HG03196 (cell line): ENCODE data around the gene DNAJB12.
"Not testable (repeated sequence)": the region's sequence is repeated elsewhere in the genome, so short reads cannot be mapped to it uniquely, and the experiment has no call there.

Source experiments
- ATAC-seq: cut with Tn5 transposase; IDR thresholded peaks from one replicate; pipeline ENCODE4 v1.9.1; 2021; ENCODE audit not compliant: unreplicated experiment

The DNAJB12 gene

DNA sequence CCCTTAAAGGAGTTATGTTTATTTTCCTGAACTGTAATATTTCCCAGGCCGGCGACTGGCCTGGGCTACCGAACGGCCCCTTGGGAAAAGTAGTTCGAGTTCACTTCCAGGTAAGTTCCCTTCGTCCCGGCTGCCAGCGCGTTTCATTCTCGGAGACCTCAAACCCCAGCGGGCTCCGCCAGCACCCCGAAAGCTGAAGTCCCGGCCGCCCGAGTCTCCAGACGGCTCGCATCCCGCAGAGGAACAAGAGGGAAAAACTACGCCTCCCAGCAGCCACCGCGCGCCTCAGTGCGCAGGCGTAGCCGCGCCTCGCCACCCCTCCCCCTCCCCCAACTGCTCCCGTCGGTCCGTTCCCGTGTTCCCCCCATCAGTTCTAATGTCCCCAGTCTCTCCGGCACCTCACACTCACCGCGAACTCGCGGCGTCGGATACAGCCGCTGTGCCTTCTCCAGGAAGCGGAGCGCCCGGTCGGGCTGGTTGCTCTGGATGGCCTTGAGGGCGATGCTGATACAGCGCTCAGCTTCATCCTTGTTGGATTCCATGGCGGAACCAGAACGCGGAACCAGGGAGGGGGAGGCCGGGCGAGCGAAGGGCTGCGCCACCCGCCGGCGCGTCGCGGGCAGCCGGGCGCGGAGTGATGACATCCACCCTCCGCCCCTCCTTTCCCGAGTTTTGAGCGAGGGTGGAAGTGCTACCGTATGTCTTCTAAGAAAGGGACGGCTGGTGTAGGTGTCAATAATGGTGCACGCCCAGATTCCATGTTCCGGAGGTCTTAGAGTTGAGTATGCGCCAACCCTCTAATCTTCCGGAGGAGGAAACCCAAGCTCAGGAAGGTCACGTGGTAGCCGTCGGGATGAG lies at the start of gene DNAJB12:
DNAJB12 (minus strand) TSS at position 564 of the 858 bp plus-strand sequence; CDS start at position 542, 22 bp downstream.
- peak; percentile 77 for ATAC-seq

GRCh38 chr10:72395581-72395980 lies 40.9 kb upstream of the DNAJB12 start:
- not testable (repeated sequence) for ATAC-seq

- ATAC-seq: no peak
Observed at GRCh38 chr10:72392571-72392970, 37.9 kb upstream of the DNAJB12 start.

DNA sequence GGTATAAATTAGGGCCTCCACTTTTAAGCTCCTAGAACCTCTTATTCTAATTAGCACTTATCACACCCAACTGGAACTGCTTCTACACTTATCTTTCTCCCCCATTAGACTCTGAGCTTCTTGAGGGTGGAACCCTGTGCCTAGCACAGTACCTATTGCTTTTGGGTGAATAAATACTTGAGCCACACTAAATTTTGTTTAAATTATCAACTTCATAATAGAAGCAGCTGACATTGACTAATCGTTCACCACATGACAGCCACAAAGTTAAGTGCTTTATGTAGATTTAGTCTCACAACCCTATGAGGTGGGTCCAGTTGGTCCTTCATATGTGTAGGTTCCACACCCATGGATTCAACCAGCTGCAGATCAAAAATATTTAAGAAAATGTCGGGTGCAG lies 36.0 kb upstream of the DNAJB12 start:
- ATAC-seq: no peak

DNA sequence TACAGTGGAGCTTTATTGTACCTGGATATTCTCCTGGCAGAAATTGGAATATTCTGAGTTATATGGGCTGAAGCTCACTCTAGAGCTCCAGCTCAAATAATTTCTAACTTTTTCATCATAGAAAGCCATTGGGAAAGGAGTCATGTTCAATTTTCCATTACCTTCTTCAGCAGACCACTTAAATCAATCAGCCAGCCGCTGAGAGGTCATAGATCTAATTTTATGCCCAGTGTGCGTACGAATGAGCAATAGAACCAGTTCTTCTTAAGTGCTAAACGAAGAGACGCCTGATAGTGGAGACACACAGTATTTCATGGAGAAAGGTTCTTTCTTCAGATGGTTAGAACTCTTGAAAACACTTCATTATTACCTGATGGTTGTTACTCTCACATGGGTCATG lies 35.0 kb upstream of the DNAJB12 start:
- no peak for ATAC-seq

DNA sequence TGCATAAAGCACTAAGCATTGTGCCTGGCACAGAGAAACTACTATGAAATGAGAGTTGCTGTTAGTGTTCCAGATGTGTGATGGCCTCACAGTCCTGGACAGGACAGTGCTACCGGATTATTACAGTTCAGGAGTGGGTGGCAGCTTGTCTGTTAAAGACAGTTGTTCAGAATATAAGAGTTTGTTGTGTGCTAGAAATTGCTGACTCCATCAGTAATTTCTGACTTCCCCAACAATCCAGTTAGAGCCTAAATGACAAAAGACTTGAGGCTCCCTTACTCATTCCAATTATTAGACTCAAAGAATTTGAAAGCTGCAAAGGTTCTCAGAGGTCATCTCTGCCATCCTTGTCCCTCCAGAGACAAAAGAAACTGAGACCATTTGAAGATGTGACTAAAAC lies 34.3 kb upstream of the DNAJB12 start:
- no peak for ATAC-seq

GRCh38 chr10:72388062-72388461 lies 33.3 kb upstream of the DNAJB12 start:
- no peak for ATAC-seq

- ATAC-seq: no peak
Observed at GRCh38 chr10:72386916-72387586, 32.3 kb upstream of the DNAJB12 start.

- no peak for ATAC-seq
Observed at GRCh38 chr10:72385724-72386123, 31.0 kb upstream of the DNAJB12 start.

GRCh38 chr10:72384982-72385381 lies 30.3 kb upstream of the DNAJB12 start:
- not testable (repeated sequence) for ATAC-seq

GRCh38 chr10:72379776-72380175 lies 25.1 kb upstream of the DNAJB12 start:
- no peak for ATAC-seq

- ATAC-seq: no peak
Observed at GRCh38 chr10:72379062-72379461, 24.3 kb upstream of the DNAJB12 start.

DNA sequence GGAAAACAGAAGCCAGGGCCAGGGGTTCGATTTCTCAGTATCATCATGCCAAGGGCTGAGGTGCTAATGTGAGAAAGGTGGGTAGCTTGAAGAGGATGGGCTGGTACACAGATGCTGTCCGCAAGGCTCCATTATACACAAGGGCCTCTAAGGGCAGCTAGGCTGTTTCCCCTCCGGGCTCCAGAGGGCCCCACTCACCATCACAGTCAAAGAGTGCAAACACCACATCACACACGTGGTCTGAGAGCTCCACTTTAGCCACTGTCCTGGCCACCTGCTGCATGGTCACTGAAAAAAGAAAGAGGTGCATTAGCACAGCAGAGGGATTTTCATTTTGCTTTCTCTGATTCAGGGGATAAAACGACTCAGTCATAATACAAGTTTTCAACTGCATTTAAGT lies 20.9 kb upstream of the DNAJB12 start:
- no peak for ATAC-seq

- ATAC-seq: no peak
Observed at GRCh38 chr10:72375173-72375572, 20.5 kb upstream of the DNAJB12 start.

DNA sequence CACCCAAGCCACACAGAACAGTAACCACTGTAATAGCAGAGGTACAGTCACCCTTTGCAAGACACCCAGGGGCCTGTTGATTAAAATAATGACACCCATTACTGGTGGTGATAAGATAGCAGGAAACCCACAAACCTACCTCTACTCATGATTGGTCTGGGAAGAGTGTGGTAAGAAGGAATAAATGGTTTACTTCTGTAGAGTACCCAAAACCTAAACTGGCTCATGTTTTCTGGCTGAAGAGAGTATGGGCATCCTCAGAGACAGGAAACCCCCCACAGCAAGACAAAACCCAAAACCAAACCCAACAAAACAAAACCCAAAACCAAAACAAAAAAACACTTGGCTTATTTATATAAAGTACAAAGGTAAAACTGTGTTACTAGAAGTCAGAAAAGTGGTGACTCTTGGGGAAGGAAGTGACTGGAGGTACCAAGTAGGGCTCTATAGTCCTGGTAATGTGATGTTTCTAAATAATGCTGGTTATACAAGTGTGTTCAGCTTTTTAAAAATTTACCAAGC lies 15.5 kb upstream of the DNAJB12 start:
- ATAC-seq: no peak

DNA sequence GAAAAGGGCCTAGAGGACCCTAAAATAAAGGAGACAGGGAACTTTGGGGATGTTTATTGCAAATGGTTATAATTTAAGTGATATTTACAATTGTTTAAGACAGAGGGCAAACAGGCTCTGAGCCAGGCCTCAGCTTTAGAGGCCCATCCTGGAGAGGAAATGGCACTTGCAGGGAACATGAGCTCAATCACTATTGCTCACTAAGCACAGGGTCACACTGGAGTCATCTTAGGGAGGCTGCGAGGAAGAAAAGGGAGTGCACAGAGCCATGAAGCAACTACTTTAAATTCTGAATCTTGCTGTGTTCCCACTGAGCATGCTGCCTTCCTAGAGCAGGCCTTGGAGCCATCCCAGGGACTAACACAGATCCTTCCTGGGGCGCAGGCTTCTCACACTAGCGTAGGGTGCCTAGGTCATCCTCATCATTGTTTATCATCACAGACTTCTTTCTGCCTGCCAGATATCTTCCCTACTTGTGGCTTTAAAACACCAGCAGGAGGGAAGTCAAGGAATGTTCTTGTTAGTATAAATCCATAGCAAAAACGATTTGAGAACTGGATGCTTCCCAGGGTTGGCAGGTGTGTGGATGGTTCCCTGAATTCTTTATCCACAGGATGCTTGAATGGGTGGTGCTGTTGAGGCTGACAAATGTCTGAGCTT lies 12.7 kb upstream of the DNAJB12 start:
- ATAC-seq: no peak

GRCh38 chr10:72365106-72365895 lies 10.6 kb upstream of the DNAJB12 start:
- no peak for ATAC-seq

- peak; percentile 75 for ATAC-seq
Observed at GRCh38 chr10:72364239-72364777, 9.6 kb upstream of the DNAJB12 start.

- ATAC-seq: no peak
Observed at GRCh38 chr10:72356987-72357386, 2.3 kb upstream of the DNAJB12 start.

GRCh38 chr10:72356115-72356514 lies 1.4 kb upstream of the DNAJB12 start:
- ATAC-seq: no peak

DNA sequence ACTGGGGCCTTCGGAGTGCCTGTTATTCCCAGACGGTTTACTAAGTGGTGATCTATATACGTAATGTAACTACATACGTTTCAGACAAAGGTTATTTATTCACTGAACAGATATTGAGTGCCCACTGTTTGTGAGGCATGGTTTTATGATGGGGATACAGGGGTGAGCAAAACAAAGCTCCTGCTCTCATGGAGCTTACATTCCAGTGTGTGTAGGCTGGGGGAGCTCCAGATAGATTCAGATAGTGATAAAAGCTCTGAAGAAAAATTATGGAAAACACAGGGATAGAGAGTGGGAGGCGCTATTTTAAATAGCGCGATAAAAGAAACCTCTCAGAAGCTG lies 466 bp upstream of the DNAJB12 start:
- no peak for ATAC-seq
